Stimulated activated CD8-positive, alpha-beta memory T cell treated with anti-CD3 and anti-CD28 coated beads, Interleukin-12 subunit alpha, Interleukin-12 subunit beta, amount 100 ng/mL, for 24 hours (primary cell): Measurements from ENCODE around the gene RNF19B.
"Not testable (repeated sequence)": the region's sequence is repeated elsewhere in the genome, so short reads cannot be mapped to it uniquely, and the experiment has no call there.

ENCODE experiments used
- DNase-seq: peaks from one replicate; pipeline ENCODE4 v3.0.0-alpha.2; 2020; ENCODE audit errors: extremely low read depth

Gene RNF19B

DNA sequence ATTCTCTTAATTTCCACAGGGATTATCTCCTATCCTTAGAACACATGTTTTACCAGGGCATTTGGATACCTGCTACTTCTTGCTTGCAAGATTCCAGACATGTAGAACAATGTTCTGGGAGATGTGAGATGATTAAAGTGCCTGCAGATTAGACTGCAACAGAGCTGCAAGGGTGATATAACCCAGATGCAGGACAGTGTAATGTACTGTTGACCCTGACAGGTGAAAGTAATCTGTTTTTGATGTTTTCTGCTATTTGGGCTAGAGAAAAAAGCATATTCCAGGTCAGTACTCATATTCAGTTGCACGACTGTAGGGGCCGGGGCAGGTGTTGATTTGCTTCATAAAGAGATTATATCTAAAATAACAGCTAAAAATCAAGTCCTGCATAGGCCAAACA lies 36.3 kb downstream of the RNF19B start:
- no peak for DNase-seq

DNA sequence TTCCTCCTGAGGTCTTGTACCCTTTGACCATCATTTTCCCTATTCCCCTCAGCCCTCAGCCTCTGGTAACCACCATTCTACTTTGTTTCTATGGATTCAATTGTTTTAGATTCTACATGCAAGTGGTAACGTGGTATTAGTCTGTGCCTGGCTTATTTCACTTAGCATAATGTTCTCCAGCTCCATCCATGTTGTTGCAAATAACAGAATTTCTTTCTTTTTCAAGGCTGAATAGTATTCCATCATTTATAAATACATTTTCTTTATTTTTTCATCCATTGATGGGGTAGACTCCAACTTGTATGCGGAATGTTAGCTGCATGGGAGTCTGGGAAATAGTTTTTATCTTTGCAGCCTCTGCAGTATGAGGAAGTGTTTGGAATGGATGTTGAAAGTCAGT lies 37.2 kb downstream of the RNF19B start:
- no peak for DNase-seq

DNA sequence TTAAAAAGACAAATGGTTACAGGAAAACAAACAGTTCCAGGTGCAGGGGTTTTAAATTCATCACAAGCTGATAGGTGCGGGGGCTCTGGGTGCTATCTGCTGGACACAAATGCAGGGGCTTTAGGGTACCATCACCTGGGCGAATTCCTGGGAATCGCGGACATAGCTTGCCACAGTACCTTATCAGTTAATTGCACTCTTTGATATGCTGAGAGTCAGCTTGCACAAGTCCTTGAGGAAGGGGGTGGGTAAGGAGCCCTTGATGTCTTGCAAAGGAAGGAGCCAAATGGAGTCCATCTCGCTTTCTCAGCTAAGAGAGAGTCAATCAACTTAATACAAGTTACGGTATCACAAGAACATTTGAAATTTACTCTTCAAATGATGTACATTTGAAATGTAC lies 38.0 kb downstream of the RNF19B start:
- no peak for DNase-seq

DNA sequence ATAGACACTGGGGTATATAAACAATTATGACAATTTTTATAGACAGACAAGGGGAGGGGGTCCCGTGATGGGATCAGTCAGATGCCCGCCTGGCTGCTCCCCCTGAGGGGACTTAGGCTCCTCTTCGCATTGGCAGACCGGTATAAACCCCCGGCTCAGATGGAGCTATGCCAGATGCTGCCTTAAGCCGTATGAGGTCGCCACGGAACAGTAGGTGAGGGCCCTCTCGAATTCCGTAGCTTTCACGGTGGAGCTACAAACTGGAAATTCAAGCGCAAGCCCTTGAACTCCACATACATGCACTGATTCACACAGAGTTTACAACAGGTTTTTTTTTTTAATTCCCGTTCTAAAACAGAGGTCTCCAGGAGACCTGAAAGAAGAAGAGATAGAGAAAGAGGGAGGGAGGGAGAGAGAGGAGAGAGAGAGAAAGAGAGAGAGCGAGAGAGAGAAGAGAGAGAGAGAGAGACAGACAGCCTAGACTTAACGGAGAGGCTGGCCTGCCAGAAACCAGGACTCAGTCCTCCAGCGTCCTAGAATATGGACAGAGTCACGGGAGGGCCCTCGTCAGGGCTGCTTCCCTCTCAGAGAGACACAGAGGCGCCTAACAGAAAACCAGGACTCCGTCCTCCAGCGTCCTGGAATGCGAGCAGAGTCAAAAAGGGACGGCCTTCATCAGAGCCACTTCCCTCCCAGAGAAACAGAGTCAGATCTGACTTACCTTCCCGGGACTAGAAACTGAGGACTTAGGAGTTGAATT lies 39.0 kb downstream of the RNF19B start:
- DNase-seq = no peak

DNA sequence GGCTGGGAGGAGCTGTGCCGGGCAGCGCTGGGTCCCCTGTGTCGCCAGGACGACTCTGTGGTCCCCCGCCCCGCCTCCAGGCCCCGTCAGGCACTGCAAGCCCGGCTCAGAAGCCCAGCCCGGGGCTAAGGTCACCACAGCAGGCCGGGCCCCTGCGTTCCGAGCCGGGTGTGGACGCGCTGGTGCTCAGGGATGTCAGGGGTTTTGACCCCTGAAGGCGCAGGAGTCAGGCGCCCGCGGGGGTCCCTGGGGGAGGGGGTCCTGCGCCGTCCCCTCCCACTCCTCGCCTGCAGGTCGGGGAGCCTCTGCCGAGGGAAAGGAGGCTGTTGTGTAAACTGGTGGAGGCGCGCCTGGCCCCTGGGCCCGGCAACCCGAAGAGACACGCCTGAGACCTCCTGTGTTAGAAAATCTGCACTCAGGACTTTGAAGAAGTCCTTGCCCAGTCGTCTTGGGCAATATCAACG lies 39.7 kb downstream of the RNF19B start:
- DNase-seq = no peak

DNA sequence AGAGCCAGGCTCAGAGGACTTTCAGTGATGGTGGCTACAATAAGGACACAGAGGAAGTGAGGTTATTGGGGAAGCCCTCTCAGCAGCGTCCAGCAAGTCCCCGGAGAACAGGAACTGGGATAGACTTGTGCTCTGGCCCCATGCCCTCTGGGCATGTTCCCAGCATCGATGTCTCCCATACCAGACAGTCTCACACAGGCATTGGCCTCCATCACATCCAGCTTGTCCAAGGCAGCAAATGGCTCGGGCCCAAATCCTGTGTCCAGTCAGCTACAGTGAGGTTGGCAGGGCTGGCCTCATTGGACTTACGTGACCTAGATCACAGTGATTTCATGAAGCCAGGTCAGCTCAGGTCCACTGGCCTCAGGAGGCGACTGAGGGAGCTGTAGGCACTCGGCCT lies 43.8 kb downstream of the RNF19B start:
- no peak for DNase-seq

DNA sequence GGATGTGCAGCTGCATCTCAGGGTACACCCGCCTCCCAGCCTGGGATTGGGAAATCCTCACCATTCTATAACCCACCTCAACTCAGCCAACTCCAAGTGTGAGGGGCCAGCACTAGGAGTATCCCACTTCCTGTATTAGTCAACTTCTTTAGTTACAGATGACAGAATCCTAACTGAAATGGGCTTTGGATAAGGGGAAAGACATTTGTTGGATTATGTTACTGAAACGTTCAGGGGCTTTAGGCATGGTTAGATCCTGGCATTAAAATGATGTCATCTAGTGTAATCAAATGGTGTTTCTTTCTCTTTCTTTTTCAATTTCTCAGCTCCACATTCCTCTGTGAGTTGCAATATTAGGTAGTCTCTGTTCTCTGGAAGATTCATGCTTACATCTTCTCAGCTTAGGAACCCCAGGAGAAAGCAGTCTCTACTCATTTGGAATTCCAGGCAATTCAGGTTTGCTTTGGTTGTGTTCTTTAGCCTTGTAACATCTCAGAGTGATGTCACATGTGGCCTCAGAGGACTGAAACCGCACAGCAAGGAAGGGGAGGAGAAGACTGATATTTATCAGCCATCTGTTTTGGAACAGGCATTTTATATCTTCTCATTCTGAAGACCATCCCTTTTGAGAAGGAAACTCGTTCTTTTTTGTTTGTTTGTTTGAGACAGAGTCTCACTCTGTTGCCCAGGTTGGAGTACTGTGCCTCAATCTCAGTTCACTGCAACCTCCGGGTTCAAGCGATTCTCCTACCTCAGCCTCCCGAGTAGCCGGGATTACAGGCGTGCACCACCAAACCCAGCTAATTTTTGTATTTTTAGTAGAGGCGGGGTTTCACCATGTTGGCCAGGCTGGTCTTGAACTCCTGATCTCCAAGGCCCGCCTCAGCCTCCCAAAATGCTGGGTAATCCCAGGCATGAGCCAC lies 44.5 kb downstream of the RNF19B start:
- DNase-seq = no peak

DNA sequence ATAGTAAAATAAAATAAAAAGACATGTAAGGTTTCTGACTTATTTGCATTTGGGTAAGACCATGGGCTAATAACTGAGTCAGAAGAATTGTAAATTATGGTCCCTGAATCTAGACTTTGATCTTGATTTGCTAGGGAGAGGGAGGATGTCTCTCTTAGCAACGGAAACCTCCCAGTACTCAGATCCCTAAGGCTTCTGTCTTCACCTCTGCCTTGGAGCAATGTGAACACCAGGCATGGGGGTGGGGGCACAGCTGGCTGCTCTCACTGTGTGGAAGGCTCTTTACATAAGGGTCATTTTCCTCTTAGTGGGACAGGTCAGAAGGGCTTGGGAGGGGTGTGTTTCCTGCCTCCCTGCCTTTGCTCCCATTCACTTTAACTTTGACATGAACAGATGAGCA lies 46.4 kb downstream of the RNF19B start:
- no peak for DNase-seq

DNA sequence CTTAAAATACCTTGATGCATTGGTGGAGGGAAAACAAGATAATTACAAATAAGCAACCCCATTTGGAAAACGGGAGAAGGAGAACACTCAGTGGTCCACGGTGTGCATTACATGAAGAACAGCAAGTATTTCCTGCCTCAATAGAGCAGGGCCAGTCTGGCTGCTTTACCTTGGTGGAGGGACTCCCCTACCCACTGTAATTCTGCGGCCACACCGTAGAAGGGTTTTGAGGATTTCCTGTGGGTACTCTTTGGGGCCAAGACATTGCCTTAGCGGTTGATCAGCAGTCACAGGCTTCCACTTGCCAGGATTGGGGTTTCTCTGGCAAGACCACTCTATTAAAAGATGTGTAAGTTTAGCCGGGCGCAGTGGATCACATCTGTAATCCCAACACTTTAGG lies 47.1 kb downstream of the RNF19B start:
- no peak for DNase-seq

DNA sequence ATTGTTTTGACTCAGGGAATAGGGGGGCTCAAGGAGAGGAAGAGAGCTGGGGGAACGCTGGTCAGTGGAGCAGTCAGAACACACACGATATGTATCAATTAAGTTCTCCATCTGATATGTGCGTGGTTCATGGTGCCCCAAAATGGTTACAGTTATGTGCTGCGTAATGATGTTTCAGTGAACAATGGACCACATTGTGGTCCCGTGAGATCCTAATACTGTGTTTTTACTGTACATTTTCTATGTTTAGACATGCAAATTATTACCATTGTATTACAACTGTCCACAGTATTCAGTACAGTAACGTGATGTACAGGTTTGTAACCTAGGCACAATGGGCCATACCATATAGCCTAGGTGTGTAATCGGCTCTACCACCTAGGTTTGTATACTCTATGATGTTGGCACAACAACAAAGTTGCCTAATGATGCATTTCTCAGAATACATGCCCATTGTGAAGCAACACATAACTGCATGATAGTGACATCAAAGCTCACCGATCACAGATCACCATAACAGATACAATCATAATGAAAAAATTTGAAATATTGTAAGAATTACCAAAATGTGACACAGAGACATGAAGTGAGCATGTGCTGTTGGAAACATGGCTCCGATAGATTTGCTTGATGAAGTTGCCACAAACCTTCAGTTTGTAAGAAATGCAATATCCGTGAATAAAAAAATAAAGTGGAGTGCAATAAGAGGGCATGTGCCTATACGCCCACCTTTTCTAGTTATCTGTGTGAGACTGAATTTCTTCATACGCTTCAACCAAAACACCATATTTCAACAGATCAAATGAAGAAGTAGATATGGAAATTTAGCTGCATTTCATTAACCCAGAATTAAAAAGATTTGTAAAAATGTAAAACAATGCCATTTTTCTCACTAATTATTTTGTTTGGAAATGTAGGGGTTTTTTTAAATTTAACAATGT lies 48.6 kb downstream of the RNF19B start:
- DNase-seq = no peak

DNA sequence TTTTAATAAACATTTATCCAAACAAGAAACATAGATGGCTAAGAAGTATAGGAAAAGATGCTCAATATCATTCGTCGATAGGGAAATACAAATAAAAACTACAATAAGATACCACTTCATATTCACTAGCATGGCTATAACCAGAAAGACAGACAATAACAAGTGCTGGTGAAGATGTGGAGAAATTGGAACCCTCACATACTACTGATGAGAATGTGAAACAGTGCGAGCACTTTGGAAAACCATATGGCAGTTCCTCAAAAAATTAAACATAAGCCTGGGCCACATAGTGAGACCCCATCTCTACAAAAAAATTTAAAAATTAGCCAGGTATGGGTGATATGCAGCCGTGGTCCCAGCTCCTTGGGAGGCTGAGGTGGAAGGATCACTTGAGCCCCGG lies 54.3 kb downstream of the RNF19B start:
- DNase-seq = no peak

DNA sequence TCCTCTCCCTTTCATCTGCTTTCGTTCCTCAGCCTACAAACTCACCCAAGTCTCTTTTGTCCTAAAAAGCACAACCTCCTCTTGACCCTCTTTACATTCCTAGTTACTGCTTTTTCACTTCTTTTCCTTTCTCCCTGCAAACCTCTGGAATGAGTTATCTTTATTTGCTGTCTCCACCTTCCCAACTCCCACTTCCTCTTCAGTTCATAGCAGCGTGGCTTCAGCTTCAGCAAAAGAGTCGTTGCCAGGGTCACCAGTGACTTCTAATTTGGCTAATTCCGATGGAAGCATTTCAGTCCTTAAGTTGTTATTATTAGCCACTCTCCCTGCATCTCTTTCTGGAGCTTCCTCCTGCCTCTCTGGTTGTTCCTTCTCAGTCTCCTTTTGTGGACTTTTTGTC lies 57.2 kb downstream of the RNF19B start:
- DNase-seq = no peak

DNA sequence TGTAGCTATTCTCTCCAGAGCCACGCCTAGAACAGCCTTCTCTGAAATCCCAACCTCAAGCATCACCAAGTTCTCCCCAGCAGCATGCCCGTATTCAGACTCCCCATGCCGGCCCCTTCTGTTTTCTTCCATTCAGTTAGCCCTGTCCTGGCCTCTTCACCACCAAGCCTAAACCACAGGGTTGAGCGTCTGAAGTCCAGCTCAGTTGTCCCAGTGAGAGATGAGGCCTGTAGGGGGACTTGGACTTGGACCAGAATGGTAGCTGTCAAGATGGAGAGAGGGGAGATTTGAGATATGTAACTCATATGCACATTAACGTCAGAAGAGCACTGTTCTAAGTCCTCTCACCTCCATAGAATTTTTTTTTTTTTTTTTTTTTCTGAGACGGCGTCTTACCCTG lies 58.0 kb downstream of the RNF19B start:
- DNase-seq = no peak

DNA sequence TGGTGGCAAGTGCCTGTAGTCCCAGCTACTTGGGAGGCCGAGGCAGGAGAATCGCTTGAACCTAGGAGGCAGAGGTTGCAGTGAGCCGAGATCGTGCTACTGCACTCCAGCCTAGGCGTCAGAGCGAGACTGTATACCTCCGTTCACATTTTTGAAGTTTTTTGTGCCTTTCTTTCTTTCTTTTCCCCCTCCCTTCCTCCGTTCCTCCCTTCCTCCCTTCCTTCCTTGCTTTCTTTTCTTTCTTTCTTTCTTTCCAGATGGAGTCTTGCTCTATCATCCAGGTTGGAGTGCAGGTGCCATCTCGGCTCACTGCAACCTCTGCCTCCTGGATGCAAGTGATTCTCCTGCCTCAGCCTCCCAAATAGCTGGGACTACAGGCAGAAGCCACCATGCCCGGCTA lies 59.0 kb downstream of the RNF19B start:
- not testable (repeated sequence) for DNase-seq

DNA sequence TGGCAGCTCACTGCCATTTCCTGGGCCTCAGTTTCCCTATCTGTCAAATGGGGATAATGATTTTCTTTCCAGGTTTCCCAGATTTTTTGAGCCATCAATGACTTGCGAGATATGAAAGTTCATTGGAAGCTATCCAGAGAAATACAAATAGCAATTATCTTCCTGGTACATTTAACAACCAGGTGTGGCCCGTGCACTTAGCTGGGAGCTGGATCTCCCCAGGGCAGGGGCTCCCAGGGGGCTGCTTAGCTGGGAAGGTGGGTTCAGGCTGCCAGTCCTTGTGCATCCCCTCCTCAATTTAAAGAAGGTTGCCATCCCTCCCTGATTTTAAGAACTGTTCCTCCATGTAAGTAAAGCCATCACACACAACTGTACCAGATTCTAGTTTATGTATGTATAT lies 59.8 kb downstream of the RNF19B start:
- DNase-seq = no peak

DNA sequence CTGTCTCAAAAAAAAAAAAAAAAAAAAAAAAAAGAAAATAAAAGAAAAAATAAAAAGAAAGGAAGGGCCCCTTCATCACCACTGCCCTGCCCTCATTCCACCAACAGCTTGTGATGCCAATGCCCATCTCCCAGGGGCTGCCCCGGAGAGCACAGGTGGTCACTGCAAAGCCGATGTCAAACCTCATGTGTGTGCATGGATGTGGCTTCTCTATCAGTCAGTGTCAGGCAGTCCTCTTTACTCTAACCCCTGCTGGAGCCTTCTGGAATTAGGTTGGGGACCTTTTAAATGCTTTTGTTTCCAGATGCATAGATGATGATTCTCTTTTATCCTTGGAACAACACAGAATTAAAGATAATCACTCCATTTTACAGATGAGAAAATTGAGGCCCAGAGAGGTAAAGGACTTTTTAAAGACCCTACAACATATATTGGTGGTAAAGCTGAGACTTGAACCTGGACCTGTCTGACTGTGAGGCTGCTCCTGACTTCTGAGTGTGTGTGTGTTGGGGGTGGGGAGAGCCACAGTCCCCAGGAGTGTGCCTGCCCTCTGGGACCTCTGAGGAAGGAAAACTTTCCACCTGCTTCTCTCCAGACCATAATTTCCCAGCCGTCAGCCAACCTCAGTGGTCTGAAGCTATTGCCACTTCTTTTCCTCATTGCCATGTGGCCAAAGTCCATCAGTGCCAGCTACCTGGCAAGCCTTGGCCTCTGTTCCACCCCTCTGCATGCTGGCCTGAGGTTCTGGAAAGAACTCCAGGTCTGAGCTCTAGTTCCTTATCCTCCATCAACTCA lies 60.4 kb downstream of the RNF19B start:
- DNase-seq = no peak

DNA sequence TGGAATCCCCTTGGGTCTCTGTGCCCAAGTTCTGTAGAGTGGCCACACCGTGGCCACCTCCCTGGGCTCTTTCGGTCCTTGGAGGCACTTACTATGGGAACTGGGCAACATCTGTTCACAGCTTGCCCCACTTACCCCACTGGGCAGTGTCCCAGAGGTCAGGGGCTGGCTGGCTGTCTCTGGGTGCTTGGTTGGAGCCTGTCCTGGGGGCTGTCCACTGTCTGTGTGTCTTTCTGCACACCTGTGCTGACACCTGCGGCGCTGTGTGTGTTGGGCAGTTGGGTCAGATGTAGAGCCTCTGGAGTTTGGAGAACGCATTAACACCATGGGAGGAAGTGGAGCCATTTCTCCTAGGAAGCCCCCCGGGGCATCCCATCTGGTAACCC lies 62.1 kb downstream of the RNF19B start:
- DNase-seq = no peak

DNA sequence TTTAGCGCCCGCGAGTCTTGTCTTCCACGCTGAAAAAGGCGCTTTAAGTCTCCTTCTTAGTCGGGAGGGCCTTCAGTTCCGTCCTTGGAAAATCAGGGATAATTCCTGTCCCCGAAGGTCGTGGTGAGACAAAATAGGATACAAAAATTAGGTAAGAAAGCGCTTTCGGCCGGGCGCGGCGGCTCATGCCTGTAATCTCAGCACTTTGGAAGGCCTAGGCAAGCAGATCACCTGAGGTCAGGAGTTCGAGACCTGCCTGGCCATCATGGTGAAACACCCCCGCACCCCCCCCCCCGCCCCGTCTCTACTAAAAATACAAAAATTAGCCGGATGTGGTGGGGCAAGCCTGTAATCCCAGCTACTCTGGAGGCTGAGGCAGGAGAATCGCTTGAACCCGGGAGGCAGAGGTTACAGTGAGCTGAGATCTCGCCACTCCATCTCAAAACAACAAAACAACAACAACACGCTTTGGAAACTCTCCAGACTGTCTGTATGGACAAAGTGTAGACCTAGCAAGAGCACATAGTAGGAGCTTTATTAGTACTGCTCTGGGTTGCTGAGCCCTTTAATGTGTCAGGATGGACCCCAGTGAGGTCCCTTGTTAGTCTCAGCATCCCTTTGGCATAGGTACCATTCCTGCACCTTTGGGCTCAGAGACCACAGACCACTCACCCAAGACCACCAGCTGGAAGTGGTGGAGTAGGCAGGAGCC lies 62.6 kb downstream of the RNF19B start:
- no peak for DNase-seq

DNA sequence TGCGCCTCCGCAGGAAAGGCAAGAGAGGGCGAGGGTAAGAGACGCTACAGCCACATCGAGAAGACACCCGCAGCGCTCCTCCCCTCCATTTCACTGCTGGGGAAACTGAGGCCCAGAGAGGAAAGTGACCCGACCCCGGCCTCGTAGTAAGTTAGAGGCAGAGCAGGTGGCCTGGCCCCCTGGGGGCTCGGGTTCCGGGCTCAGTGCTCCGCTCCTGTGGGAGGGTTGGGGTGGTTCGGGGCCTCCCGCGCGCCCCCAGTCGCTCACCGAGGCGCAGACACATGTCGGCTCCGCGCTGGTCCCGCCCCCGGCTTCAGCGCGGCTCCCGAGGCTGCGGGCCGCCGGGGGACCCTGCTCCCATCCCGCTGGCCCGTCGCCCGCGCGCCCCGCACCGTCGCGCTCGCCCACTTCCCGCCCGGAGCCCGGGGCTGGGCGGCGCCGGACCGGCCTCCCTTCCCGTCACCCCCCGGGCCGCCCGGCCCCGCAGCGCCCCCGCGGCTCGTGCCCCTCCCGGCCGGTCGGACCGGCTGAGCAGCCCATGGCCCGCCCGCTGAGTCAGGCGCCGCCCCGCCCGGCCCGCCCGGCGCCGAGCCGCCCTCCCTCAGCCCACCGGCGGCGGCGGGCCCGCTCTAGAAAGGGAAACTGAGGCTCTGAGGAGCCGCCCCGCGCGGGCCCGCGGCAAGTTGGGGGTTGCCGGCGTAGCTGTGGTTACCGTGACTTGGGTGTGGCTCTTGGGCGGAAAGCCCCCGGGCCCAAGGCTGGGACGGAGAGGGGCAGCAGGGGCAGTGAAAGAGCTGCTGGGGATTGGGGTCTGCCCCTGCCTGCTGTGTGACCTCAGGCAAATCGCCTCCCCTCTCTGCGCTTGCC lies 63.4 kb downstream of the RNF19B start, which contains the start of gene TMEM54:
Gene TMEM54 (minus strand): TSS at position 434 of the 867 bp plus-strand sequence. CDS start 151 bp downstream, at position 283.
- no peak for DNase-seq
